SK-N-SH treated with all-trans-retinoic acid at 6 μM for 48 hours (cell line): ENCODE data around the gene FCHO1.
"Not testable (repeated sequence)": the region's sequence is repeated elsewhere in the genome, so short reads cannot be mapped to it uniquely, and the experiment has no call there.

Source experiments
- CSDC2 ChIP-seq: fragments of 250-450 bp; sonication (Bioruptor Pico); IDR thresholded peaks from 2 replicates; pipeline ENCODE4 v1.5.0; 2020; ENCODE audit warnings: mild to moderate bottlenecking, moderate library complexity
- OSR1 ChIP-seq: fragments of 250-450 bp; sonication (Bioruptor Pico); IDR thresholded peaks from 2 replicates; pipeline ENCODE4 v1.8.0; 2022; ENCODE audit warnings: moderate library complexity, mild to moderate bottlenecking, inconsistent platforms
- RARB ChIP-seq: fragments of 250-450 bp; sonication (Bioruptor Pico); IDR thresholded peaks from 2 replicates; pipeline ENCODE4 v1.8.0; 2021; ENCODE audit warnings: mild to moderate bottlenecking, moderate library complexity

- TF ChIP-seq OSR1 (CRISPR knock-in tag); RARB; CSDC2 (CRISPR knock-in tag): not testable (repeated sequence)
Measured at GRCh38 chr19:17798599-17798998, 47.3 kb downstream of the FCHO1 start.
